GM21526 (cell line): ENCODE data around the gene GSTT4.
"Not testable (repeated sequence)": the region's sequence is repeated elsewhere in the genome, so short reads cannot be mapped to it uniquely, and the experiment has no call there.

Source experiments
- ATAC-seq: cut with Tn5 transposase; IDR thresholded peaks from one replicate; pipeline ENCODE4 v1.9.1; 2021; ENCODE audit warnings: moderate library complexity; ENCODE audit not compliant: unreplicated experiment, low FRiP score

Gene GSTT4

DNA sequence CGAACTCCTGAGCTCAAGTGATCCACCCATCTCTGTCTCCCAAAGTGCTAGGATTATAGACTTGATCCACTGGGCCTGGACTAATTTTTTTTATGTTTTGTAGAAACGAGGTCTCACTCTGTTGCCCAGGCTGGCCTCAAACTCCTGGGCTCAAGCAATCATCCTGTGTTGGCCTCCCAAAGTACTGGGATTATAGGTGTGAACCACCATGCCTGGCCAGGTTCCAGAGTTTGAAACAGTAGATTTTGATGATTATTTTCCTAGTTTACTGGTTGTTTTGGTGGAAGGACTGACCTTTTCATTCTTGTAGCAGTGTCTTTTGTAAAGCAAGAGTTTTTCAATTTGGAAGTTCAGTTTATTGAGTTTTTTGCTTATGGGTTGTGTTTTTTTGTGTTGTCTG, 20.8 kb upstream of the GSTT4 start:
- ATAC-seq: no peak

DNA sequence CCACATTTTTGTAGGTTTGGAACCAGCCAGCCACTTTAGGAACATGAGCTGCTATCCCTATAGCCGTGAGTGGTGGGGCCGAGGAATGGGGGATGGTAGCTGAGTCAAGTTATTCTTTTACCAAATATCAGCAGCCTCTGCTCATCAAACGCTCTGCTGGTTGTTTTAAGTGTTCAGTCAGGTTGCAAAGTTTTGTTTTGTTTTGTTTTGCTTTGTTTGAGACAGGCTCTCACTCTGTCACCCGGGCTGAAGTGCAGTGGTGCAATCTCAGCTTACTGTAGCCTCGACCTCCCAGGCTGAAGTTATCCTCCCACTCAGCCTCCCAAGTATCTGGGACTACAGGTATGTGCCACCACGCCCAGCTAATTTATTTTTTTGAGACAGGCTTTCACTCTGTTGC, 20.2 kb upstream of the GSTT4 start:
- no peak for ATAC-seq

DNA sequence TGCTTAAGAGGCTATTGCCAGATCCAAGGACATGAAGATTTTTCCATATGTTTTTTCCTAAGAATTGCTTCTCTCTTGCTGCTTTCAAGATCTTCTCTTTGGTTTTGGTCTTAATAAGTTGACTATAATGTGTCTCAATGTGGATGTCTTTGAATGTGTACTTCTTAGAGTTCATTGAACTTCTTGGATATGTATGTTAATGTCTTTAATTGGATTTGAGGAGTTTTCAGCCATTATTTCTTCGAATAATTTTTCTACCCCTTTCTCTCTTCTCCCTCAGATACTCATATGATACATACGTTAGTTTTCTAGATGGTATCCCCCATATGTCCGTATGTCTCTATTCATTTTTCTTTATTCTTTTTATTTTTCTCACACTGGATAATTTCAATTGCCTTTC, 19.1 kb upstream of the GSTT4 start:
- ATAC-seq: no peak

GRCh38 chr22:24023204-24023789, 18.0 kb upstream of the GSTT4 start:
- ATAC-seq: no peak

DNA sequence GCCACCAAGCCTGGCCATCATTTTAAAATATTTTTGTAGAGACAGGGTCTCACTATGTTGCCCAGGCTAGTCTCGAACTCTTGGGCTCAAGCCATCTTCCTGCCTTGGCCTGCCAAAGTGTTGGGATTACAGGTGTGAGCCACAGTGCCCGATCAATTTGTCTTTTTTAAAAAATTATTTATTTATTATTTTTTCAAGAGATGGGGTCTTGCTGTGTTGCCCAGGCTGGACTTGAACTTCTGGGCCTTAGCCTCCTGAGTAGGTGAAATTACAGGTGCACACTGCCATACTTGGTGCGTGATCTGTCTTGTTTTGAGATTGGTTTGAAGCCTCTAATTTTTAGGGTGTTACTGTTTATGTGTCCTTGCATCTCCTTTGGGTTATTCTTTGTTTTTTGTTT, 16.1 kb upstream of the GSTT4 start:
- ATAC-seq: no peak

GRCh38 chr22:24016156-24016555, 10.9 kb upstream of the GSTT4 start:
- ATAC-seq: no peak

DNA sequence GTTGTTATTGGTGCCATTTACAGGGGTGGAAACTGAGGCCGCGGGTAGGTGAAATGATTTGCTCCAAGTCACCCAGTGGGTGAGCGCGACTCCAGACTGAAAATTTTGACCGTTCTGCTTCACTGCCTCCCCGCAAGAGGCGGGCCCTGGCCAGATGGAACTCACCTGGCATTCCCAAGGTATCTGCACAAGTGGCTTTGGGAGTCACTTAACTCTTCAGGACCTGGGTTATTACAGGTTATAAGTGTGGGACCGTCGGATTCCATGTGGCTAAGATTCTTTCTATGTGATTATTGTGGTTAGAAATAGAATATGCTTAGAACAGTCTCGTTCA, 6.4 kb upstream of the GSTT4 start:
- peak; percentile 8 for ATAC-seq

DNA sequence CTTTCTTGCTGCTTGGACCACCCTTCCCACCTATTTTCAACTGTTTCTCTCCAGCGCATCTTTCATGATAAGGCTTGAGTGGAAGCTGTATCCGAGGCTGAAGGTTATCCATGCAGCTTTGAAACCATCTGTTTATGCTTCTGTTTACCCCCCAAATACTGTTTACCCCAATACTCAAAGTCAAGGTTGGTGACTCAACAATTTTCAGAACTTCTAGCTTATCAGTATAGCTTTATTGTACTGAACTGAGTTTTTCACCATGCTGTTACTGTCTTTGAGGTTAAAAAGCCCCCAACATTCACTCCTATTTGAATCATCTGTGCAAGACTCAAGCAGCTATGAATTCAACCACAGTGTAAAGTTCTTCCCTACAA, 4.8 kb upstream of the GSTT4 start:
- ATAC-seq: no peak

- no peak for ATAC-seq
Measured at GRCh38 chr22:24009227-24010017, 4.2 kb upstream of the GSTT4 start.

DNA sequence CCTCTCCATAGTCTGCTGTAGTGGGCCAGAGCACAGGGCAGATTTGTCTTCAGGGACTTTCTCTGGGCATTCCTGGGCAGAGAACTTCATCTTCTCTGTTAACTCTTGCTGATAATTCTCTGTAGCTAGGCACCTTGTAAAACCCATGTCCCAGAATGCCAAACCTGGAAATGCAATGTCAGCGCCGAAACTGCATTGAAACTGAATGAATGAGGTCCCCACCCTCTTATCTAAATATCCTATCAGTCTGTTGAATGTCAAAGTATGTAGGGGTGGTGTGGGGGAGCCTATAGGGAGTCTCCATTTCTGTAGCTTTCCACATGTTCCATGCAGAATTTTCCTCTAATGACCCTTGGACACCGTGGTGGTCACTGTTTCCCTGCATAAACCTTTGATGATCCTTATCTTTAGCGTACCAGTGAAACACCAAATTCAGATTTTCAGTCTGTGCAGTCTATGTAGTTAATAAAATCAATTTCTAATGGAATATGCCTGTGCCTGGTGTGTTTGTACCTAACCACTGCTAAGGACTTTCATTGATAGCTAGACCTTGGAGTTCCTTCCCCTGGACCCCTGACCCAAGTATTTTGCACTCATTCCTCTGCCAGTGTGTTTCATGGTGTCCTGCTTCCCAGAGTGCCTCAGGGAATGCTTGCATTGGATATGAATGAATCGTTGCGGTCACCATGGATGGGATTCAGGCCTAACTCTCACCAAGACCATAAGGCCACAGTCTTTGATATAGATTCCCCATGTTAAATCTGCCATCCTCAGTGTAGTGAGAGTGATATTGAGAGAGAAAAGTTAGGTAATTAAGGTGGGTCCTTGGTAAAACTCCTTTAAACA, 3.4 kb upstream of the GSTT4 start:
- ATAC-seq: no peak

GRCh38 chr22:24008022-24008283, 2.7 kb upstream of the GSTT4 start:
- no peak for ATAC-seq

GRCh38 chr22:24007253-24008021, 2.2 kb upstream of the GSTT4 start:
- ATAC-seq: no peak

DNA sequence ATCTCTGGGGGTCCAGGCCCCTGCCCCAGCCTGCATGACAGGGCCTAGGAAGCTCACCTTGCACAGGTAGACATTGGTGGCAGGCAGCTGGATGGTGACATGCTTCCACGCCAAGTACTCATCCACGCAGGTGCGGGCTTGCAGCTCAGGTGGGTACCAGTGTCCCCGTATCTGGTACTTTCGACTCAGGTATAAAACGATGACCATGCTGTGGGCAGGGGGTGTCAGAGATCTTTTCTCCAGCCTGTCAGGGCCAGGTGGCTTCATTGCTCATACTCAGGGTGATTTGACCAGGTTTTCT, 1.6 kb upstream of the GSTT4 start:
- ATAC-seq: no peak

GRCh38 chr22:24006207-24006913, 1.1 kb upstream of the GSTT4 start:
- ATAC-seq: no peak

- no peak for ATAC-seq
Measured at GRCh38 chr22:24003887-24004286, 1.4 kb downstream of the GSTT4 start.

DNA sequence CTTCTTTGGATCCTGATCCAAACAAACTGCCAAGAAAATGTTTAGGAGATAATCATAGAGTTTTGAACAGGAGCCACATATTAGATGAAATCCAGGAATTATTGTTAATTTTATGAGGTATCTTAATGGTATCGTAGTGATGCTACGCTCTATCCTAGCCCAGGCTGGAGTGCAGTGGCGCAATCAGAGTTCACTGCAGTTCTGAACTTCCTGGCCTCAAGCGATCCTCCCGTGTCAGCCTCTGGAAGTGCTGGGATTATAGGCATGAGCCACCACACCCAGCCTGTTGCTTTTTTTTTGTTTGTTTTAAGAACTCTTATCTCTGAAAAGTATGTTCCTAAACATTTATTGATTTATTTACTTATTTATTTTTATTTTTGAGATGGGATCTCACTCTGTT, 2.4 kb downstream of the GSTT4 start:
- ATAC-seq: no peak

DNA sequence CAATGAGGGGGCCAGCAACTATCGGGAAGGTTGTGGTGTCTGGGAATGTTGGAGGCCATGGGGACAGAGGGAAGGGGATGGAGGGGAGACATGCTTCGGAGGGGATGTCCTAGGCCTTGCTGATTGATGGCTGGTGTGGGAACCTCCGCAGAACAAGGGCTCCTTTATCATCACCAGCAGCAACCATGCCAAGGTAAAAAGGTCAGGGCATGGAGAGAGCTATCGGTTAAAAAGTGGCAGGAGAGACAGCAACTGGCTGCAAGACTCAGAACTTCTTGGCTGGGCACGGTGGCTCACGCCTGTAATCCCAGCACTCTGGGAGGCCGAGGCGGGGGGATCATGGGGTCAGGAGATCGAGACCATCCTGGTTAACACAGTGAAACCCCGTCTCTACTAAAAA, 3.0 kb downstream of the GSTT4 start:
- ATAC-seq: no peak

DNA sequence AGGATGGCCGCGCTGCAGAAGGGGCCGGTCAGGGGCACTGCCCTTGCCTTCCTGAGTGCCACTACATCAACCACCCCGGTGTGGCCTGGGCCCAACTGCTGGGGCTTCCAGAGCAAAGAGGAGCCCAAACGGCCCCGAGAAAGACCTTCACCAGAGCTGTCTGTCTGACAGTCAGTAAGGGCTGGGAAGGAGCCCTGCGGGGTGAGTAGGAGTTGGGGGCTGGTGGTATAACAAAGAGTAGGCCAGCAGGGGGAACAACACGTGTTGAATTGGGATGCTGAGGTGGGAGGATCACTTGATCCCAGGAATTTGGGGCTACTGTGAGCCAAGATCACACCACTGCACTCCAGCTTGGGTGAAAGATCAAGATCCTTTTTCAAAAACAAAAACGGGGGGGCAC, 3.9 kb downstream of the GSTT4 start:
- no peak for ATAC-seq

DNA sequence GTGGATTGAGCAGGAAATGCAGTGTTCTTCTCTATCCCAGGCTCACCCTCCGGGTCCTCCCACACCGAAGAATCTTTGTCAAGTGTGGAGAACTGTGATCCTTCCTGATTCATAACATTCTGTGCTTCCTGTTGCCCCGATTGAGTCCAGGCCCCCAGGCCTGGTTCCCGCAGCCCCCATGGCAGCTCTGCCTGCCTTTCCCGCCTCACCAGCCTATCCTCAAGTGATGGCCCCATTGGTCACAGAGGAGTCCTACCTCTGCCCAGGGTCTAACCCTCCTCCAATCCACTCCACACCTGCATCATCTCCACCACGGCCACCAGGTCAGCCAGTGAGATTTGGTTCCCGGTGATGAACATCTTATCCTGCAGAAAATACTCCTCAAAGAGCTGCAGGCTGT, 5.5 kb downstream of the GSTT4 start:
- ATAC-seq: not testable (repeated sequence)

- no peak for ATAC-seq
Measured at GRCh38 chr22:23997092-23997491, 8.2 kb downstream of the GSTT4 start.
